Hepatocyte (in vitro differentiated cells): Measurements from ENCODE around the gene NEDD4L.

Source experiments
- EZH2 ChIP-seq: fragments of 200-600 bp; sonication (generic); IDR thresholded peaks from 2 replicates; pipeline ENCODE4 v1.6.1; 2016; ENCODE audit warnings: antibody characterized with exemption, mild to moderate bottlenecking, borderline replicate concordance
- EZH2phosphoT487 ChIP-seq: fragments of 200-600 bp; sonication (generic); IDR thresholded peaks from one replicate; pipeline ENCODE4 v1.6.1; 2018; ENCODE audit warnings: antibody characterized with exemption, mild to moderate bottlenecking, low read depth, moderate library complexity; ENCODE audit not compliant: unreplicated experiment, severe bottlenecking
- TF ChIP-seq, protein P1 (sequence below): fragments of 200-600 bp; sonication (generic); IDR thresholded peaks from 2 replicates; pipeline ENCODE4 v1.5.1; 2016; ENCODE audit warnings: antibody characterized with exemption, mild to moderate bottlenecking; ENCODE audit not compliant: poor library complexity

GRCh38 chr18:58271770-58272169 lies 227.7 kb downstream of the NEDD4L start:
- TF ChIP-seq, protein P1, sequence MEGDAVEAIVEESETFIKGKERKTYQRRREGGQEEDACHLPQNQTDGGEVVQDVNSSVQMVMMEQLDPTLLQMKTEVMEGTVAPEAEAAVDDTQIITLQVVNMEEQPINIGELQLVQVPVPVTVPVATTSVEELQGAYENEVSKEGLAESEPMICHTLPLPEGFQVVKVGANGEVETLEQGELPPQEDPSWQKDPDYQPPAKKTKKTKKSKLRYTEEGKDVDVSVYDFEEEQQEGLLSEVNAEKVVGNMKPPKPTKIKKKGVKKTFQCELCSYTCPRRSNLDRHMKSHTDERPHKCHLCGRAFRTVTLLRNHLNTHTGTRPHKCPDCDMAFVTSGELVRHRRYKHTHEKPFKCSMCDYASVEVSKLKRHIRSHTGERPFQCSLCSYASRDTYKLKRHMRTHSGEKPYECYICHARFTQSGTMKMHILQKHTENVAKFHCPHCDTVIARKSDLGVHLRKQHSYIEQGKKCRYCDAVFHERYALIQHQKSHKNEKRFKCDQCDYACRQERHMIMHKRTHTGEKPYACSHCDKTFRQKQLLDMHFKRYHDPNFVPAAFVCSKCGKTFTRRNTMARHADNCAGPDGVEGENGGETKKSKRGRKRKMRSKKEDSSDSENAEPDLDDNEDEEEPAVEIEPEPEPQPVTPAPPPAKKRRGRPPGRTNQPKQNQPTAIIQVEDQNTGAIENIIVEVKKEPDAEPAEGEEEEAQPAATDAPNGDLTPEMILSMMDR, result no peak
- TF ChIP-seq EZH2, result no peak
- no peak for TF ChIP-seq EZH2phosphoT487
